Pulmonary artery endothelial cell (primary cell): ENCODE results near the gene TMIE. TPM values are rescaled to one million over a fixed set of nuclear protein-coding genes. Genes with fewer than 3 reads are reported as not detected.
"Not testable (repeated sequence)": the region's sequence is repeated elsewhere in the genome, so short reads cannot be mapped to it uniquely, and the experiment has no call there.

Experiments used
- DNase-seq: peaks from one replicate; pipeline ENCODE4 v3.0.0-alpha.2; 2011; ENCODE audit warnings: low read depth, low spot score
- total RNA-seq: library from RNA; depleted of rRNA; stranded (reverse); fragments of >200 nt; gene quantifications from 2 replicates; pipeline ENCODE4 v1.2.3, GENCODE V29; 2014

TMIE gene
- total RNA-seq, 1 donor from 2014 or later = 0.46 TPM

- DNase-seq = no peak
These were observed 16.3 kb upstream of the TMIE start for GRCh38 chr3:46684891-46685290.

- no peak for DNase-seq
These were observed 15.7 kb upstream of the TMIE start for GRCh38 chr3:46685446-46685845.

GRCh38 chr3:46690798-46691197 is 10.4 kb upstream of the TMIE start:
- no peak for DNase-seq

- no peak for DNase-seq
These were observed 8.6 kb upstream of the TMIE start for GRCh38 chr3:46692566-46692990.

- DNase-seq = no peak
These were observed 7.9 kb upstream of the TMIE start, which contains the start of gene ALS2CL for GRCh38 chr3:46693038-46693891. Gene ALS2CL, minus strand, starts transcription at chr3:46693679. Its CDS starts 4,239 bp downstream, at chr3:46689440.

GRCh38 chr3:46693892-46694226 is 7.3 kb upstream of the TMIE start:
- DNase-seq = no peak

GRCh38 chr3:46694520-46694919 is 6.7 kb upstream of the TMIE start:
- no peak for DNase-seq

- peak; percentile 87 for DNase-seq
These were observed 5.8 kb upstream of the TMIE start for GRCh38 chr3:46695177-46695961.

GRCh38 chr3:46695962-46696894 is 5.0 kb upstream of the TMIE start:
- no peak for DNase-seq

- DNase-seq = no peak
These were observed 1.3 kb upstream of the TMIE start for GRCh38 chr3:46699676-46700523.

- no peak for DNase-seq
These were observed 420 bp upstream of the TMIE start for GRCh38 chr3:46700772-46701171.

- no peak for DNase-seq
These were observed 1.2 kb downstream of the TMIE start for GRCh38 chr3:46702246-46703012.

- no peak for DNase-seq
These were observed 1.9 kb downstream of the TMIE start for GRCh38 chr3:46703013-46703520.

GRCh38 chr3:46704346-46704745 is 3.2 kb downstream of the TMIE start:
- DNase-seq = not testable (repeated sequence)

- peak; percentile 11 for DNase-seq
These were observed 3.9 kb downstream of the TMIE start for GRCh38 chr3:46705022-46705530.

- DNase-seq = no peak
These were observed 4.8 kb downstream of the TMIE start for GRCh38 chr3:46705751-46706552.

- no peak for DNase-seq
These were observed 5.8 kb downstream of the TMIE start for GRCh38 chr3:46706771-46707582.

GRCh38 chr3:46707601-46708011 is 6.4 kb downstream of the TMIE start:
- no peak for DNase-seq
